UCSD-AML1 (cell line): ENCODE data around the gene CTNND2.

Experiments used
- DNase-seq: peaks from one replicate; lab custom pipeline; 2025; ENCODE audit not compliant: unreplicated experiment; lab: John Stamatoyannopoulos, UW

The CTNND2 gene

DNA sequence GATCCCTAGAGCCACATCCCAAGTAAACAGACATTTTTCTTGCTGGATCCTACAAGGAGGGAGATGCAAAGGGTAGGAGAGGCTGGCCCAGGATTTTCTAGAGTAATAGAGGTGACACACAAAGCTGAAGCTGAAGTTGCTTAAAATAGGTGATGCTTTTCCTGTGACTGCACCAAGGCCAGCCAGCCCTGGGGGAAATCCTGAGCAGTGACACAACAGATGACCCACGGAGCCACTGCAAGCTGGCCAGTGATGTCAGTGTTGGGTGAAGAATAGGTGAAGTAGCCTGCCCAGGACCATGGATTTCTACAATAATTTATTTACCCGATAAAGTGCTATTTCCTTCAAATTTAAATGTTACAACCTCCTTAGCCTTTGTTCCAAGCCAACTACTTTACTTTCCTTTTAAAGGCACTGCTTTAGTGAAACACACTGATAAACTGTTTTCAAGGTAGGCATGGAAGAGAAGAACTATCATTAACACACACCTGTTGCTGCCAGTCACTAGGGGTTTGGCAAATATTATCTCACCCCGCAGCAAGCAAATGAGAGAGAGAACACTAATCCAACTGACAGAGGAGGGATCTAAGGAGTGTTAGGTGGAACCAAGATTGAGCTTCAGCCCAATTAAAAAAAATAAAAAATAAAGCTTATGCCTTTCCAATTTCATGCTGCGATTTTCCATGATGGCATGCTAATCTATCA is 123.5 kb downstream of the CTNND2 start:
- DNase-seq: no peak

DNA sequence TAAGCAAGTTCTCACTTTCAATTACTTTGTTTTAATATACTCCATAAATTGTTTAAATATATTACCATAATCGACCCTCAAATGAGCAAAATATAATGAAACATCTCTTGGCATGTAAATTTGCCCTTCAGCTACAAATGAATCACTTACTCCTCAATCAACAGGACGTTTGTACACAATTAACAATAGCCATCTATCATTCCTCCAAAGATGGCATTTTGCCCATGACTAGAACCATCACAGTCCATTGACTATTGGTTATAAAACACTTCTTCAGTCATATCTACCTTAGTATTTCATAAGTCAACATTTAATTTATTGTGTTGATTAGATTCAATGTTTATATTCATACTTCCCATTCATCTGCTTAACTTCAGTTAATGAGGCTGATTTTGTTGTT is 127.2 kb downstream of the CTNND2 start:
- no peak for DNase-seq

DNA sequence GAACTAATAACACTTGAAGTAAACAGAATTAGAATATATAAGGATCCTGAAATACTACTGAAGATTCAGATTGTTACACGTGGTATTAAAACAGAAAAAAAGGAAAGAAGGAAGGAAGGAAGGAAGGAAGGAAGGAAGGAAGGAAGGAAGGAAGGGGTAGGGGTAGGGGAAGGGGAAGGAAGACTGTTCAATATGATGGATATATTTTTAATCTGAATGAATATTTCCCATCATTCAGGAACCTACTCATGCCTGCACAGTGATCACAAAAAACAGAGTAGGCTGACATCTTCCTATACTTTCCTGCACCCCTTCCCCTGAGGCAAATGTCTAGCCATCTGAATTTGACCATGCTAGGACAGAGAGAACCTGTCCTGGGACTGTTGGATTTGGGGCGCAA is 133.9 kb downstream of the CTNND2 start:
- no peak for DNase-seq

DNA sequence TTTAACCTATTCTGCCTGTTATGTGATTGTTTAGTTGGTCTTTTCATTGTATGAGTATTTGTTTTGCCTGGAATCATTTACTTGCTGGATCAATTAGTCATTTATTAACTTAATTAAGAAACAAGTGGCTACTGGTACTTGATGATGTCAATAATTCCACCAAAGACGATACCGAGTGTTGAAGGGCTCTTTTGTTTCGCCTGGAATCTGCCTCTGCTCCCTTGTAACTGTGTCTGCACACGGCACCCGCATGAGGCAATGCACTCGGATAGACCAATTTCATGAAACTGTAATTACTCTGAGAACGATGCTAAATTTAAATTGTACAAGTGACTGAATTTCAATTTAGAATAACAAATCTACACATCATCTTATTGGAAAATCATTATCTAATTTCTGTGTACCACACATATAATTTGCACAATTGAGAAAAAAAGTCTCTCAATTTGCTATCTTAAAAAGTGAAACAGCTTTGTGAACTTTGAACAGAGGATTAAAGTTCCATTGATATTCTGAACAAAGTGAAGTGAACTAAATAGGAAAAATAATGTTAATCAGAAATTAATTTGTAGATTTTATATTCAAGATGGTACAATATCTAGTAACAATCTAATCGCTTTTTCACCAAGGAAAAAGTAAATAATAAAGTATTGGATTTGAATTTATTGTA is 143.2 kb downstream of the CTNND2 start:
- no peak for DNase-seq

DNA sequence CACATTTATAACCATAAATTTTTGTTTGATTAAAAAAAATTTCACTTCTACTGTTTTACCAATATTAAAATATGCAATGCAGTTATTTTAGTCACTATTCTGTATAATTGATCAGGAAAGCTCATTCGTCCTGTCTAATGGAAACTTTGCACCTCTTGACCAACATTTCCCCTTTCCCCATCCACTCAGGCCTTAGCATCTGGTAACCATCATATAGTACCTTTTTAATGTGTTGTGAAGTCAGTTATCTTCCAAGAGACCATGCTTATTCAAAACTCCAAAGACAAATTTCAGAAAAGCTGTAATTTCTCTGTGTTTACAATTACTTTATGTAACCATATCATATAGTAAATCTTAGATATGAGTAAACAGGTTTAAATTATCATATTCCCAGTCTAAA is 145.9 kb downstream of the CTNND2 start:
- no peak for DNase-seq

DNA sequence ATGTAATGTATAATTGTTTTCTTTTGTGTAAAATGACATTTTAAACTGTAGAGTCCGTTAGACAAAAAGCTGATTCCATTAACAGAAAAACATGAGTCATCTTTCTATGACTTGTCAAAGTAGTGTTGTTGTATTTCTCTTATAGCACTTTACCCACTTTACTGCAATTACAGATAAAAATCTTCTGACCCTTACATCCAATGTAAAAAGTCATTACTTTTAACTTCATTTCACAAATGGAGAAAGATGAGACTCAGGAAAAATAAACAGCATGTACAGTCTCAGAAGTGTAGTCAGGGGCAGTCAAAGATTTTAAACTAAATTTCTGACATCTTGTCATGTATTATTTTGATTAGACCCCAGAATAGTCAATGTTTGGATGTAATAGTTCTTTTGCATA is 146.6 kb downstream of the CTNND2 start:
- DNase-seq: no peak

DNA sequence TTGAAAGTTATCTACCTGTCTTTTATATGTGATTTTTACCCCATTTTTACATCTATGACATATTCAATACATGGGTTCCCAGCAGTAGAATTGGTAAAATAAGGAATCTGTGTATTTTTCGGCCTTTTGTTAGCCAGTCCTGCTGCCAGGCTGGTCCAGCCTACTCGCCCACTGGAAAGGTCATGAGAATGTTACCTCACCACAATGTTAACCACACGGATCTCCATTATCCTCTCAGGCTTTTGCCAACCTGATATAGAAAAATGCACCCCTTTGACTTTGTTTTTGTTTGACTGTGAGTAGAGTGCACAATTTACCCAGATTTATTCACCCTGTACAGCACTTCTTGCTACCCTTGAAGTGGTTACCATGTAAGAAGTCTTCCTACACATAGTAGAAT is 167.2 kb downstream of the CTNND2 start:
- DNase-seq: no peak

DNA sequence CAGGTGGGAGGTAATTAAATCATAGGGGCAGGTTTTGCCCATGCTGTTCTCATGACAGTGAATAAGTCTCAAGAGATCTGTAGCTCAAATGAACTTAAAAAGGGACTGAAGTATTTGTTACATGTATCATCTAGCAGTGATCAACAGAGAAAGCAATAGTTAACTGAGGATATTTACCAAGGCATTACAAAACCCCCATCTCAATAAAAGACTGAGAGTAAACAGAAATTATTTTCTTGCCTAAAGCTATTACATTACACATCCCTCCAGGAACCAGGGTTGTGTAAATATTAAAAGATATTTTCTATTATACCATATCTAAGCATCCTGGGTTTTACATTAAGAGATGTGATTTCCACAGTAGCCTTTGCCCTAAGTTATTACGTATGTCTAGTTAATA is 169.9 kb downstream of the CTNND2 start:
- no peak for DNase-seq

DNA sequence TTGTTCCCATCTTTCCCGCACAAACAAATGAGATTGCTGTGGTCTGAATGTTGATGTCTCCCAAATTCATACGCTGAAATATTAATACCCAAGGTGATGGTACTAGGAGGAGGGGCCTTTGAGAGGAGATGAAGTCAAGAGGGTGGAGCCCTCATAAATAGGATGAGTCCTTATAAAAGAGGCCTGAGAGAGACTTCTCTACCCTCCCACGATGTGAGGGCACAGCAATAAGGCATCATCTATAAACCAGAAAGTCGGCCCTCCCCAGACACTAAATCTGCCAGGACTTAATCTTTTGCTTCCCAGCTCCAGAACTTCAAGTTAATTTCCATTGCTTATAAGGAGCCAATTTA is 170.4 kb downstream of the CTNND2 start:
- no peak for DNase-seq

DNA sequence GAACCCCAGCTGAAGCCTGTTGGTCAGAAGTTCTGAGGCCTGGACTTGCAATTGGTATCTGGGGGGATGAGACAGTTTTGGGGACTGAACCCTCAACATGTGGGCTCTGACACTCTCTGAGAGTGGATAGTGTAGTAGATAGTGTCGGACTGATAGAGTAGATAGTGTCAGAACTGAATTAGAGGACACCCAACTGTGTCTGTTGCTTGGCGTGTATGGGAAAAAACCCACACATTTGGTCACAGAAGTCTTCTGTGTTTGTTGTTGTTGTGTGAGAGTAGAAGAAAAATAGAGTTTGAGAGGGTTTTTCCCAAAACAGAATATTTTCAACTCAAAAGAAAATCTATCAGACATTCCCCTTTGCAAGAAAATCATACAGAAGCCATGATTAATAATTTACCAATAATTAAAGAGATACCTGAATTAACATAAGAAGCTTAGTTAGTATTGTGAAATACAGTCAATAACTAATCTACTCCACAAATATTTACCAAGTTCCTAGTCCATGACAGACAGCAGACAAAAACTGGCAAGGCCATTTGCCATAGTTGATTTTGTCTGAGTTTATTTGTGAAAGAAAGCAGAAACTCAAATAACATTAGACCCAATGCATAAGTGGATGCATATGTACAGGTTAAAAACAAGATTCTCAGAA is 170.9 kb downstream of the CTNND2 start:
- no peak for DNase-seq

DNA sequence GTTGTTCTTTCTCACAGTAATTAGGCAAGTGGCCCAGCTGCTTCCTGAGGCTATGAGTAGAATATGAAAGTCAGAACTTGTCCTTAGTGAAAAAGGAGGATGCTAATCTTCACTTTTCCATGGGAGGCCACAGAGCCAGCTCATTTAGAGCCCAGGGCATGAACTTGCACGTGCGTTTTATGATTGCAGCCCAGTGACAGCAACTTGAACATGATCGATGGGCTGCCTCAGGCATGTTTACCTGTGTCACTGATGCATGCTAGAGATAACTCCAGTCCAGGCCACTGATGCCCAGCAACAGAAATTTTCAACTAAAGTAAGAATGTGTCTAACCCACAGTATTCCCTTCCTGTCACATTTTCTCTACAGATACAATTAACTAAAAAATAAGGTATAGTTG is 179.3 kb downstream of the CTNND2 start:
- DNase-seq: no peak

DNA sequence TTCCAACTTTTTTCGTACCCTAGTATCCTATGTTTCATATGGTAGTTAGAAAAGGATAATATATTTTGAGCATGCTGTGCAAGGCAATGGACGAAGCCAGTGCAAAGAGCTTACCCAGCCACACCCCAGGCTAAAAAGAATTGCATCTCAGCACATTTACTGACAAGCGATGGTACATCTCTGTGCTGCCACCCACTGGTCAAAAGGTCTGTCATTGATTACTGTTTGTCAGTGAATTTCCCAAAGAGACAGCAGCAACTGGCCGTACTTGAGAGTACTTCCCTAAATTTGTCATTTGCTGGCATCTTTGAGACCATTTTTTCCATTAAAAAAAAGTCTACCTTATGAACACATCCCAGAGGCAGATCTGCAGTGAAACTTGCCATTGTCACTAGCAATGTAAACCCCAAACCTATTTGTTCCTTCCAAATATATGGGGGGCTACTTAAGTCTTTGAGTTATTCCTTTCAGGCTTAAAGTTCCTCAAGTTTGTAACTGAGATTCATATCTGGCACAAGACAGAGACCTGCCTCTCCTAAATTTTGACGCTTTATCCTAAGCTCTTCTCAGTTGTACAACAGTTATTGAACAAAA is 184.3 kb downstream of the CTNND2 start:
- peak; percentile 31 for DNase-seq

DNA sequence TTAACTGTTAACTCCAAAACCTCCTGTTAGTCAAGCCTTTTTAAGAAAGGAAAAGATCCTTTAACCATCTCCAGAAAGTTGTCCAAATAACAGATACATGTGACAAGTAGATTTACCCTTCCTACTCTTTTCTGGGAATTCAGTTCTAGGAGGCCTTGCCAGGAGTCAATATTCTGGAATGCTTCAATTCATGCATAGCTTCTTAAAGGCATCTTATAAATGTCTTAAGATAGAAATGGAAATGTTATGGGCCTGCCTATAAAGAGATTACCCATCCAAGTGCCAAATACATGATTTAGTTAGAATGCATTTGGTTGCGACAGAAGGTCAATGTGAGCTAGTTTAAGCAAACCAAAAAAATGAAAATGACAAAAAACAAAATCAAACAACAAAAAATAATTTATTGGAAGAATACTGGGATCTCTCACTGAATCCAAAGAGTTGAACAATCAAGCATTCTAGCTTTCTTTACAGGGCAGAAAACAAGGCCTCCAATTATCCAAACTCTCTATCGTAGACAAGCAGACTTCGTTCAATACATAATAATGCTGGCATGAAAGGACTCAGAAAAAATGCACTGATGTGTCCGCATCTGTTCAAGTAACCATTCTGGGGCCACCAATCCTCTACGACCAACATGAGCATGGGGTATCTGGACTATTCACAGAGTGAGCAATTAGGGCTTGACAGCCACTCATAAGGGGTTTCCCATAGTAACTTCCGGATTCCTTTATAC is 188.6 kb downstream of the CTNND2 start:
- no peak for DNase-seq

DNA sequence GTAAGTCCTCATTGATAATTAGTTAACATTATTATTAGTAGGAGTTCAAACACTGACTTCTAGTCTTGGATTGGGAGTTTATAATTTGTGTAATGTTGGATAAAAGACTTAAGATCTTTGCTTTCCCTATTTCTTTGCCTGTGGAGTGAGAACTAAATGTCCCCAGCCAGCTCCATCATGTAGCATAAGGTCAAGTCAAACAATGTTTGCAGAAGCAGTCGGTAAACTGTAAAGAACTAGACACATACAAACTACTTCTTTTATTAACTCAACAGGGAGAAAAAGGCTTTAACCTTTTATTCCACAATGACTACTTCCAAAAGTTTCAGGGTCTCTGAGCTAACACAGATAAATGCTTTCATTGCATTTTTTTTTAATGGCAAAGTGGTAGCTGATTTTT is 192.3 kb downstream of the CTNND2 start:
- DNase-seq: no peak

DNA sequence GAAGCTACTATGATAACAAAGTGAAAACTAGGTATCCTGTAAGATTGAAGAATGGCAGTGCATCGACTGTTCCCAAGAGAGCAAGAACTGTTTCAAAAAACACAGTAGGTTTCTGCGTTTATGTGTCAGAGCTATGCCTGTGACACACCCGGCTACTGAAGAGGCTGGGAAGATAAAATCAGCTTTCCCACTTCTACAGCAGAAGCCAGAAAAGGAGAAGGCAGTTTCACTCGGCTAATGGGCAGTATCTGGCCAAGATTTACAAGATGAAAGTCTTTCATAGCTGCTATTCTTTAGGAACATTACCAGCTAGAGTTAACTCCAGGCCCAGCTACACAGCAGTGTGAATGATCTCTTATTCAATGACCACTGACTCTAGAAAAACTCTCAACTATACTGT is 195.2 kb downstream of the CTNND2 start:
- DNase-seq: no peak

DNA sequence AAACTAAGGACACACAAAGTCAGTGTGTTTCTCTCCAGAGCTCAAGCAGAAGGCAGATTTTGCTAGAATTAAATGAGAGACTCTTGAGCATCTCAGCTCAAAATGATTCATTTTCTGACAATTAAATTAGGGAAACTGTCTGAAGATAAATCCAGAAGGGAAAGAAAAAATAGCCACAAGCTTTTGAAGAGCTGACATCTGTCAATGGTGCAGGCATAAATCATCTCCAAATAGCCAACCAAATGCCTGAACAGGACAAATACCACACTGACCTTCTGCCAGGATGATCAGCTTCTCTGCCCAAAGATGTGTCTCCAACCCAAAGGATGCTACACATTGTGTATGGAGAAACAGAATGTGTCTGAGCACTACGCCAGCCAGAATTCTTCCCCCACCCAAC is 199.3 kb downstream of the CTNND2 start:
- DNase-seq: no peak

DNA sequence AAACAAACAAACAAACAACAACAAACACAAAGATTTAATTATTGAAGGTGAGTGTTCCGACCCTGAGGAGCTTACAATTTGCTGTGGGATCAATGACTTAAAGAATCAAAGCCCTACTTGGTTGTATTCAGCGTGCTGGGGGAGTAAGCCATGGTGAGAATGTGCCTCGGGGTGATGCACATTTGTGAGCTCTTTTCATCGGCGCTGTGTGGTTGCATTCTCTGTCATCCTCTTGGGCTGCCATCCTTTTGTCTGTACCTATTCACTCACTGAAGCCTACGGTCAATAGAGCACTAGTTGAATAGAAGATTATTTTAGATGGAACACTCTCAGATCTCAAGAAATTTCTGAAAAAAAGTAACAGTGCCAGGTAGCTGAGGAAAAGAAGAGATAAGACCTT is 203.9 kb downstream of the CTNND2 start:
- DNase-seq: no peak

DNA sequence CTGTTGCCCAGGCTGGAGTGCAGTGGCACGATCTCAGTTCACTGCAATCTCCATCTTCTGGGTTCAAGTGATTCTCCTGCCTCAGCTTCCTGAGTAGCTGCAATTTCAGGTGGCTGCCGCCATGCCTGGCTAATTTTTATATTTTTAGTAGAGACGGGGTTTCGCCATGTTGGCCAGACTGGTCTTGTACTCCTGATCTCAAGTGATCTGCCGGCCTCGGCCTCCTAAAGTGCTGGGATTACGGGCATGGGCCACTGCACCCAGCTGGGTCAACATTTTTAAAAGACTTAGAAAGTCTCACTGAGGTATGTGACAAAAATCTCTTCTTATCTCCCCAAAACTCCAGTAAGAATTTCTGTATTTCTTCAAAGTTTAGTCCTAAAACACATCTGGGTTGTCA is 211.6 kb downstream of the CTNND2 start:
- DNase-seq: no peak

DNA sequence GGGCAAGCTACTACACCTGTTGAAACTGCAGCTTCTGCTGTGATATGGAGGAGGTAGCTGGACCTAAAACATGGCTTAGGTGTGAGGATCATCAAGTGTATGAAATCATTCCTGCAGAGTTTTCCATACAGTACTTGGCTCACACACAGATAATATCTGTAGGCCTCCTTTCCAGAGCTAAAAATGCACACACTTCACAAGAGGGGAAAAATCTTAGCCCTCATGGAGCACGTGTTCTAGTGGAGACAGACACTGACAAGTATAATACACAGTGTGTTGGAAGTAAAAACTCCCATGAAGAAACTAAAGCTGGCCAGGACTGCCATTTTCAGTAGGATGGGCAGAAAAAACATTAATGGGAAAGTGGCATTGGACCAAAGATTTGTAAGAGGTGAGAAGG is 216.7 kb downstream of the CTNND2 start:
- no peak for DNase-seq

DNA sequence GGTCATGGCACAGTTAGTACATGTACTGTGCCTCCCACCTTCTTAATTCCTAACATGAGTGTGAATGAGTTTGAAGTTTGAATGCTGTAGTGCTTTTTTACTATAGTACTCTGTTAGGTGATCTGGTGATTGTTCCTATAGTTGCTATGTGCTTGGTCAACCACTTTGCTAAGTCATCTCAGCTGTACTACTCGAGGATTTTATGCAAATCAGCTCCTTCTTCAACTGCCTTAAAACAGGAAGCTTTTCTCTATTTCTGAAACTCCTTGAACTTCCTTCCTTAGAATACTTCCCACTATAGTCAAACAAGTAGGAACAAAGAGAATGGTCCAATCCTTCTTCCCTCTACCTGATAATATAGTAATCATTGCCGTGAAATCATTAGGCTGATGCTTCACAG is 219.6 kb downstream of the CTNND2 start:
- no peak for DNase-seq

DNA sequence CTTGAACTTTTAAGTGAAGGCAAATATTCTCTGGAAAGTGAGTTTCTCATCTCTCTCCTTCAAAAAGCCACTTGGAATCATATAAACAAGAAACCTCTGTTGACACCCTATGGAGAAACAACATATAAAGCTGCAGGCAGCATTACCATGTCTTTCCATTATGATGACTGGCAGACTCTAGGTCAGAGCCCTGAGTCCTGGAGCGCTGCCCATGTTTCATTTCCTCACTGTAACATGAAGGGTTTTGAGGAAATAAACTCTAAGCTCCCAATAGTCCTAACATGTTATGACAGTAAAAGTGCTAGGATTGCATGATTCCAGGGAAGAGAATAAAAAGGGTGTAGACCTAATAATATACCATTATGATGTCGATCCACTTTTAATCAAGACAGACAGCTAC is 220.6 kb downstream of the CTNND2 start:
- no peak for DNase-seq

DNA sequence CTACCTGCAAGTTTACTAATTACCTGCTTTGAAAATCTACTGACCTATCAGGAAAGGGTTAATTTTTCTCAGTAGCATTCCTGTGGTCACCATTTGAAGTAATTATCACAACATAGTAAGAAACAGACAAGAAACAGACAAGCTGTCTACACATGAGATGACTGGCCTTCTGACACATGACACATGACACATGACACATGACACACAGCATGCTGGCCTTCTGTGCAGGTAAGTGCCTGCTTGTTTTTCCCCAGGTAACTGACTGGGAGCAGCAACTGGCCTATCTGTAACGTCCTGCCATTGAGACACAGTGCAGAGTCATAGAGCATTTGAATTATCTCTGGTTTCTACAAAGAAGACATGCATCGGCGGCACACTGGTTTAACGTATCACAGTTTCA is 222.4 kb downstream of the CTNND2 start:
- DNase-seq: no peak
